BE2C (cell line): ENCODE data around the gene ADCY1.

Experiments used
- DNase-seq: peaks from one replicate; pipeline ENCODE4 v3.0.0-alpha.2; 2020
- H3K27me3 ChIP-seq: fragments of 250-450 bp; sonication (Bioruptor Pico); 2 replicates; pipeline ENCODE4 v1.5.1; 2020; ENCODE audit warnings: mild to moderate bottlenecking
- H3K36me3 ChIP-seq: fragments of 250-450 bp; sonication (Bioruptor Pico); 2 replicates; pipeline ENCODE4 v1.5.1; 2020; ENCODE audit warnings: mild to moderate bottlenecking
- H3K4me1 ChIP-seq: fragments of 250-450 bp; sonication (Bioruptor Pico); 2 replicates; pipeline ENCODE4 v1.5.1; 2020
- H3K4me3 ChIP-seq: 2 replicates; pipeline ENCODE4 v1.5.1; 2011; ENCODE audit warnings: low read depth, low read length
- H3K9me3 ChIP-seq: fragments of 250-450 bp; sonication (Bioruptor Pico); 2 replicates; pipeline ENCODE4 v1.5.1; 2020
- CTCF ChIP-seq: IDR thresholded peaks from 2 replicates; pipeline ENCODE4 v1.5.1; 2012; ENCODE audit warnings: mild to moderate bottlenecking, low read depth, low read length

ADCY1 gene

GRCh38 chr7:45606931-45607330, 32.8 kb downstream of the ADCY1 start:
- Histone ChIP-seq H3K36me3 (no peaks in the 10 kb centered on the region; the same call in 1 of the 2 replicates), H3K27me3 (no peaks in the 10 kb centered on the region), H3K4me3 (no peak overlapping the region), H3K9me3 (no peaks in the 10 kb centered on the region), H3K4me1 (no peaks in the 10 kb centered on the region)
- no peak for DNase-seq
- no peak for TF ChIP-seq CTCF

GRCh38 chr7:45609180-45609579, 35.0 kb downstream of the ADCY1 start:
- no peaks in the 10 kb centered on the region for H3K4me1 ChIP-seq
- TF ChIP-seq CTCF: no peak
- no peaks in the 10 kb centered on the region for H3K27me3 ChIP-seq
- no peaks in the 10 kb centered on the region; the same call in 1 of the 2 replicates for H3K36me3 ChIP-seq
- H3K4me3 ChIP-seq: no peak overlapping the region
- no peaks in the 10 kb centered on the region for H3K9me3 ChIP-seq
- no peak for DNase-seq

GRCh38 chr7:45610019-45610418, 35.9 kb downstream of the ADCY1 start:
- TF ChIP-seq CTCF: no peak
- Histone ChIP-seq H3K36me3 (no peaks in the 10 kb centered on the region; the same call in 1 of the 2 replicates), H3K4me1 (no peaks in the 10 kb centered on the region), H3K9me3 (no peaks in the 10 kb centered on the region), H3K27me3 (no peaks in the 10 kb centered on the region), H3K4me3 (no peak overlapping the region)
- DNase-seq: no peak

- Histone ChIP-seq H3K36me3 (no peaks in the 10 kb centered on the region; the same call in 1 of the 2 replicates), H3K27me3 (no peaks in the 10 kb centered on the region), H3K9me3 (no peaks in the 10 kb centered on the region), H3K4me3 (no peak overlapping the region), H3K4me1 (no peaks in the 10 kb centered on the region)
- no peak for DNase-seq
- no peak for TF ChIP-seq CTCF
Observed at GRCh38 chr7:45610660-45611299, 36.6 kb downstream of the ADCY1 start.

GRCh38 chr7:45617166-45617565, 43.0 kb downstream of the ADCY1 start:
- Histone ChIP-seq H3K27me3 (no peaks in the 10 kb centered on the region), H3K4me3 (no peak overlapping the region), H3K36me3 (no peaks in the 10 kb centered on the region), H3K4me1 (no peaks in the 10 kb centered on the region), H3K9me3 (no peaks in the 10 kb centered on the region)
- no peak for DNase-seq
- TF ChIP-seq CTCF: no peak; the same call in 1 of the 2 replicates

- Histone ChIP-seq H3K4me3 (no peak overlapping the region), H3K27me3 (no peaks in the 10 kb centered on the region), H3K4me1 (no peaks in the 10 kb centered on the region), H3K36me3 (no peaks in the 10 kb centered on the region), H3K9me3 (no peaks in the 10 kb centered on the region)
- no peak for TF ChIP-seq CTCF
- DNase-seq: no peak
Observed at GRCh38 chr7:45622058-45622457, 47.9 kb downstream of the ADCY1 start.
